ENCODE results near the gene HDAC2.

GRCh38 chr6:113921299-113921904 is 49.5 kb downstream of the HDAC2 start:
- TF ChIP-seq CTCF (IDR thresholded peaks at IDR 0.05) (no peak), POLR2A (IDR thresholded peaks at IDR 0.05) (no peak)

Data from lower leg skin (tissue), 3 donors.